ENCODE results near the gene TSC22D1. TPM values are rescaled to one million over a fixed set of nuclear protein-coding genes. Genes with fewer than 3 reads are reported as not detected.
"Not testable (repeated sequence)": the region's sequence is repeated elsewhere in the genome, so short reads cannot be mapped to it uniquely, and the experiment has no call there.

The TSC22D1 gene
- total and polyA plus RNA-seq, 3 experiments from 2014 or later, result 8.5 to 10.3 (median 10.0) TPM

- Mint-ChIP-seq H3K4me3 (no peak overlapping the region), H3K9me3 (peaks cover 2 to 7% (median 5%) of the 10 kb centered on the region in 5 donors), H3K4me1 (no peaks in the 10 kb centered on the region), H3K27ac (no peak overlapping the region), H3K27me3 (peaks cover 3 to 23% of the 10 kb centered on the region in 2 donors), H3K36me3 (peaks cover 0 to 3% (median 1%) of the 10 kb centered on the region in 3 donors)
- Histone ChIP-seq H3K27me3 (ENCODE audit: insufficient read depth, low read length, poor library complexity, severe bottlenecking) (no peaks in the 10 kb centered on the region), H3K36me3 (ENCODE audit: insufficient read depth, low read length) (no peaks in the 10 kb centered on the region), H3K4me1 (ENCODE audit: insufficient read depth, low read length) (no peaks in the 10 kb centered on the region), H3K4me3 (ENCODE audit: low read length) (no peak overlapping the region), H3K9me3 (ENCODE audit: low read length) (no peaks in the 10 kb centered on the region), H3K27ac (ENCODE audit: low read depth, low read length) (no peak overlapping the region)
- DNase-seq, result no peak
- ChIA-PET POLR2A (no interaction called here), CTCF (no interaction called here)
Measured at GRCh38 chr13:44605721-44606120, 29.6 kb upstream of the TSC22D1 start.

GRCh38 chr13:44605275-44605674, 29.1 kb upstream of the TSC22D1 start:
- Histone ChIP-seq H3K27me3 (ENCODE audit: insufficient read depth, low read length, poor library complexity, severe bottlenecking) (no peaks in the 10 kb centered on the region), H3K4me1 (ENCODE audit: insufficient read depth, low read length) (no peaks in the 10 kb centered on the region), H3K9me3 (ENCODE audit: low read length) (no peaks in the 10 kb centered on the region), H3K36me3 (ENCODE audit: insufficient read depth, low read length) (no peaks in the 10 kb centered on the region), H3K4me3 (ENCODE audit: low read length) (no peak overlapping the region), H3K27ac (ENCODE audit: low read depth, low read length) (no peak overlapping the region)
- Mint-ChIP-seq H3K27me3 (peaks cover 3 to 21% of the 10 kb centered on the region in 2 donors), H3K4me1 (no peaks in the 10 kb centered on the region), H3K27ac (no peak overlapping the region), H3K9me3 (peaks cover 0 to 5% (median 2%) of the 10 kb centered on the region in 5 donors), H3K36me3 (no peaks in the 10 kb centered on the region), H3K4me3 (no peak overlapping the region)
- no peak for DNase-seq
- ChIA-PET CTCF (no interaction called here), POLR2A (no interaction called here)

- Histone ChIP-seq H3K9me3 (ENCODE audit: low read length) (no peaks in the 10 kb centered on the region), H3K27ac (ENCODE audit: low read depth, low read length) (no peak overlapping the region), H3K4me3 (ENCODE audit: low read length) (no peak overlapping the region), H3K27me3 (ENCODE audit: insufficient read depth, low read length, poor library complexity, severe bottlenecking) (no peaks in the 10 kb centered on the region), H3K4me1 (ENCODE audit: insufficient read depth, low read length) (no peaks in the 10 kb centered on the region), H3K36me3 (ENCODE audit: insufficient read depth, low read length) (no peaks in the 10 kb centered on the region)
- ChIA-PET CTCF (no interaction called here), POLR2A (no interaction called here)
- H3K4me3 Mint-ChIP-seq, result no peak overlapping the region
- no peak overlapping the region for H3K27ac Mint-ChIP-seq
- H3K4me1 Mint-ChIP-seq, result no peaks in the 10 kb centered on the region
- no peak for DNase-seq
- H3K36me3 Mint-ChIP-seq, result no peaks in the 10 kb centered on the region
- H3K9me3 Mint-ChIP-seq, result peaks cover 0 to 3% (median 0%) of the 10 kb centered on the region in 5 donors
- H3K27me3 Mint-ChIP-seq, result peaks cover 3 to 16% of the 10 kb centered on the region in 2 donors
Measured at GRCh38 chr13:44601586-44601985, 25.5 kb upstream of the TSC22D1 start.

- Mint-ChIP-seq H3K4me3 (peak overlapping the region; percentile 27 to 86 (median 50)), H3K27me3 (peaks cover 12 to 37% of the 10 kb centered on the region in 2 donors), H3K27ac (peak overlapping the region in 6 of 8 donors; percentile 5 to 91 (median 40))
- H3K36me3 ChIP-seq (ENCODE audit: insufficient read depth, low read length); CTCF ChIA-PET; H3K4me1 ChIP-seq (ENCODE audit: insufficient read depth, low read length); H3K9me3 ChIP-seq (ENCODE audit: low read length); H3K36me3 Mint-ChIP-seq; H3K27ac ChIP-seq (ENCODE audit: low read depth, low read length); POLR2A ChIA-PET; H3K9me3 Mint-ChIP-seq; H3K27me3 ChIP-seq (ENCODE audit: insufficient read depth, low read length, poor library complexity, severe bottlenecking); H3K4me1 Mint-ChIP-seq; H3K4me3 ChIP-seq (ENCODE audit: low read length): not testable (repeated sequence)
- peak in 3 of 5 donors; percentile 22 to 56 (median 35) for DNase-seq
Measured at GRCh38 chr13:44593861-44594592, 17.9 kb upstream of the TSC22D1 start.

GRCh38 chr13:44592216-44592847, 16.2 kb upstream of the TSC22D1 start:
- POLR2A ChIA-PET, result no interaction called here
- no peaks in the 10 kb centered on the region for H3K4me1 ChIP-seq (ENCODE audit: insufficient read depth, low read length)
- CTCF ChIA-PET, result no interaction called here
- no peak for DNase-seq
- H3K27me3 ChIP-seq (ENCODE audit: insufficient read depth, low read length, poor library complexity, severe bottlenecking), result no peaks in the 10 kb centered on the region
- Mint-ChIP-seq H3K27me3 (peaks cover 10 to 40% of the 10 kb centered on the region in 2 donors), H3K9me3 (peaks cover 0 to 4% (median 0%) of the 10 kb centered on the region in 5 donors), H3K27ac (no peak overlapping the region), H3K36me3 (peaks cover 0 to 5% (median 0%) of the 10 kb centered on the region in 3 donors), H3K4me1 (peaks cover 0 to 6% (median 5%) of the 10 kb centered on the region in 3 donors), H3K4me3 (no peak overlapping the region)
- no peak overlapping the region for H3K27ac ChIP-seq (ENCODE audit: low read depth, low read length)
- H3K9me3 ChIP-seq (ENCODE audit: low read length), result no peaks in the 10 kb centered on the region
- no peak overlapping the region for H3K4me3 ChIP-seq (ENCODE audit: low read length)
- no peaks in the 10 kb centered on the region for H3K36me3 ChIP-seq (ENCODE audit: insufficient read depth, low read length)

DNA sequence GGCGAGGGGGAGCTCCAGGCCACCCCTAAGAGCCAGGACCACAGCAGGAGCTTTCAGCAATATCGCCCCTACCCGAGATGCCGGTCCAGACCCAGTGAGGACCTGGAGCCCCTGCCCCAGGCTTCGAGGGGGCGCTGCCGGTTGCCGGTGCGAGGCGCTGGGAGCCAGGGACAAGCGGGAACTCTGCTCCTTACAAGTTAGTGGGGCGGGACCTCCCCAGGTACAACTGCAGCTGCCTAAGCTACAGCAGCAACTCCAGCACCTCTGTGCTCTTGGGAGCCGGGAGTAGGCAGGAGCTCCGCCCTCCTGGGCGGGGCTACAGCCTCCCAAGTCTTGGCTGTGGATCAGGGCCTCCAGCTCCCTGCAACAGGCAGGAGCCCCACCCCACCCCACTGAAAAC, 15.2 kb upstream of the TSC22D1 start:
- no peaks in the 10 kb centered on the region for H3K9me3 ChIP-seq (ENCODE audit: low read length)
- peaks cover 11 to 40% of the 10 kb centered on the region in 2 donors for H3K27me3 Mint-ChIP-seq
- POLR2A ChIA-PET, result no interaction called here
- no peak overlapping the region for H3K27ac ChIP-seq (ENCODE audit: low read depth, low read length)
- H3K4me1 Mint-ChIP-seq, result peaks cover 0 to 6% (median 5%) of the 10 kb centered on the region in 3 donors
- no peaks in the 10 kb centered on the region for H3K4me1 ChIP-seq (ENCODE audit: insufficient read depth, low read length)
- DNase-seq, result no peak
- no peak overlapping the region for H3K4me3 ChIP-seq (ENCODE audit: low read length)
- no peak overlapping the region for H3K4me3 Mint-ChIP-seq
- CTCF ChIA-PET, result no interaction called here
- H3K36me3 ChIP-seq (ENCODE audit: insufficient read depth, low read length), result no peaks in the 10 kb centered on the region
- peaks cover 0 to 5% (median 0%) of the 10 kb centered on the region in 3 donors for H3K36me3 Mint-ChIP-seq
- H3K27ac Mint-ChIP-seq, result no peak overlapping the region
- H3K27me3 ChIP-seq (ENCODE audit: insufficient read depth, low read length, poor library complexity, severe bottlenecking), result no peaks in the 10 kb centered on the region
- H3K9me3 Mint-ChIP-seq, result peaks cover 0 to 4% (median 0%) of the 10 kb centered on the region in 5 donors

- H3K4me3 ChIP-seq (ENCODE audit: low read length), result no peak overlapping the region
- Mint-ChIP-seq H3K27ac (no peak overlapping the region), H3K9me3 (no peaks in the 10 kb centered on the region), H3K36me3 (peaks cover 0 to 2% (median 0%) of the 10 kb centered on the region in 3 donors), H3K4me3 (no peak overlapping the region), H3K27me3 (peaks cover 4 to 14% of the 10 kb centered on the region in 2 donors), H3K4me1 (peaks cover 3 to 5% (median 5%) of the 10 kb centered on the region in 3 donors)
- ChIA-PET POLR2A (no interaction called here), CTCF (no interaction called here)
- no peaks in the 10 kb centered on the region for H3K9me3 ChIP-seq (ENCODE audit: low read length)
- H3K27me3 ChIP-seq (ENCODE audit: insufficient read depth, low read length, poor library complexity, severe bottlenecking), result no peaks in the 10 kb centered on the region
- no peak for DNase-seq
- no peak overlapping the region for H3K27ac ChIP-seq (ENCODE audit: low read depth, low read length)
- peaks cover 5% of the 10 kb centered on the region for H3K4me1 ChIP-seq (ENCODE audit: insufficient read depth, low read length)
- H3K36me3 ChIP-seq (ENCODE audit: insufficient read depth, low read length), result no peaks in the 10 kb centered on the region
Measured at GRCh38 chr13:44583137-44583536, 7.0 kb upstream of the TSC22D1 start.

DNA sequence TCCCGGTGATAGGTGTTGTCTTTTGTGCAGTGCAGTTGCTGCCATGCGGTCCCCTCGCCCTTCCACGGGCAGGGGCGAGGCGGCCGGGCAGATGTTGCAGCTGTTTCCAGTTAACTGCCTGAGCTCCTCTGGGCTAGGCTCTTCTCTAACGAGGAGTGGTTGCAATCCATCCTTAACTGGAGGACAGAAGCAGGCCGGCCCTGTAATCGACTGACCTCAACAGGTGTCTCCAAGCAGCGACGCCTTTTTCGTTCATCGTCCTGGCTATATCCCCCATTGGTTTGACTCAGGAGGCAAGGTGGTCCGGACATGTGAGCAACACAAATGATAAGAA, 1.9 kb upstream of the TSC22D1 start:
- peak overlapping the region; percentile 83 to 100 (median 96) for H3K4me3 Mint-ChIP-seq
- Histone ChIP-seq H3K4me1 (ENCODE audit: insufficient read depth, low read length) (peaks cover 31% of the 10 kb centered on the region), H3K36me3 (ENCODE audit: insufficient read depth, low read length) (no peaks in the 10 kb centered on the region), H3K27ac (ENCODE audit: low read depth, low read length) (peak overlapping the region; percentile 78), H3K27me3 (ENCODE audit: insufficient read depth, low read length, poor library complexity, severe bottlenecking) (no peaks in the 10 kb centered on the region), H3K9me3 (ENCODE audit: low read length) (no peaks in the 10 kb centered on the region), H3K4me3 (ENCODE audit: low read length) (peak overlapping the region; percentile 80)
- peak overlapping the region; percentile 84 to 99 (median 90) for H3K27ac Mint-ChIP-seq
- peaks cover 0 to 4% of the 10 kb centered on the region in 2 donors for H3K27me3 Mint-ChIP-seq
- DNase-seq, result no peak
- H3K9me3 Mint-ChIP-seq, result no peaks in the 10 kb centered on the region
- POLR2A ChIA-PET, result interaction anchor here (0.6 kb wide), 1 partner anchor 50 kb away, joined by 3 read pairs; no protein-coding TSS in a partner anchor
- H3K4me1 Mint-ChIP-seq, result peaks cover 31 to 34% (median 32%) of the 10 kb centered on the region in 3 donors
- CTCF ChIA-PET, result no interaction called here
- H3K36me3 Mint-ChIP-seq, result peaks cover 0 to 13% (median 0%) of the 10 kb centered on the region in 3 donors

All from CD8-positive, alpha-beta memory T cell (primary cell).